ENCODE data around the gene HGFAC.

DNA sequence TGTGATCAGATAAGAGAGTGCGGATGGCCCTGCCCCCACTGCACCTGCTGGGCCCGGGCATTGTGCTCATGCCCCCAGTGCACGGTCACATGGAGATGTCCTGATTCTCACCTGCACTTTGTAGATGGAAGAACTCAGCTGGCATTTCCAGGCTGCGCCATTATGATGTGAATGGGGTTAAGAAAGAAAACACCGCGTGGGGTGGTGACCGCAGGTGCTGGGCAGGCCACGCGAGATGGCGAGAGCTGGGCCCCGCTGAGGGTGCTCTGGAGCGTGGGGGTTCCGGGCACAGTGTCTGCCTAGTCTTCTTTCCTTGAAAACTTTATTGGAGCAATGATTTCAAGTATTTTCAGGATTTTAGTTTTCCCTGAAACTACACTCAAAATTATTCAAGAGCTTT is 17.8 kb upstream of the HGFAC start:
- TF ChIP-seq, protein P1, sequence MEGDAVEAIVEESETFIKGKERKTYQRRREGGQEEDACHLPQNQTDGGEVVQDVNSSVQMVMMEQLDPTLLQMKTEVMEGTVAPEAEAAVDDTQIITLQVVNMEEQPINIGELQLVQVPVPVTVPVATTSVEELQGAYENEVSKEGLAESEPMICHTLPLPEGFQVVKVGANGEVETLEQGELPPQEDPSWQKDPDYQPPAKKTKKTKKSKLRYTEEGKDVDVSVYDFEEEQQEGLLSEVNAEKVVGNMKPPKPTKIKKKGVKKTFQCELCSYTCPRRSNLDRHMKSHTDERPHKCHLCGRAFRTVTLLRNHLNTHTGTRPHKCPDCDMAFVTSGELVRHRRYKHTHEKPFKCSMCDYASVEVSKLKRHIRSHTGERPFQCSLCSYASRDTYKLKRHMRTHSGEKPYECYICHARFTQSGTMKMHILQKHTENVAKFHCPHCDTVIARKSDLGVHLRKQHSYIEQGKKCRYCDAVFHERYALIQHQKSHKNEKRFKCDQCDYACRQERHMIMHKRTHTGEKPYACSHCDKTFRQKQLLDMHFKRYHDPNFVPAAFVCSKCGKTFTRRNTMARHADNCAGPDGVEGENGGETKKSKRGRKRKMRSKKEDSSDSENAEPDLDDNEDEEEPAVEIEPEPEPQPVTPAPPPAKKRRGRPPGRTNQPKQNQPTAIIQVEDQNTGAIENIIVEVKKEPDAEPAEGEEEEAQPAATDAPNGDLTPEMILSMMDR (conservative IDR thresholded peaks at IDR 0.05), result no peak
- no peak for TF ChIP-seq EZH2 (IDR thresholded peaks at IDR 0.05; ENCODE audit: low read depth)

Measured in PC-9 (cell line).